HFFc6 (cell line): Measurements from ENCODE around the gene RIPOR3. TPM values are rescaled to one million over a fixed set of nuclear protein-coding genes. Genes with fewer than 3 reads are reported as not detected.

Experiments used
- DNase-seq: peaks from one replicate; pipeline ENCODE4 v3.0.0-alpha.2; 2018
- H3K27ac Mint-ChIP-seq: 2 replicates; pipeline ENCODE4 v1.8.0; 2020; ENCODE audit warnings: mild to moderate bottlenecking, mixed read lengths
- H3K27me3 Mint-ChIP-seq: 2 replicates; pipeline ENCODE4 v1.8.0; 2021; ENCODE audit warnings: mild to moderate bottlenecking, moderate library complexity, mixed read lengths; ENCODE audit not compliant: insufficient read depth
- H3K36me3 Mint-ChIP-seq: 2 replicates; pipeline ENCODE4 v1.8.0; 2021; ENCODE audit warnings: low read depth, mixed read lengths
- H3K4me1 Mint-ChIP-seq: 2 replicates; pipeline ENCODE4 v1.8.0; 2020; ENCODE audit warnings: low read depth, mixed read lengths
- H3K4me3 Mint-ChIP-seq: 2 replicates; pipeline ENCODE4 v1.8.0; 2020; ENCODE audit warnings: mild to moderate bottlenecking, moderate library complexity, mixed read lengths
- H3K9me3 Mint-ChIP-seq: 2 replicates; pipeline ENCODE4 v1.8.0; 2020; ENCODE audit warnings: mild to moderate bottlenecking, mixed read lengths
- CTCF ChIP-seq: fragments of 200-600 bp; sonication (generic); IDR thresholded peaks from 2 replicates; pipeline ENCODE4 v1.5.0; 2021; ENCODE audit warnings: antibody characterized with exemption, mild to moderate bottlenecking
- total RNA-seq, 6 experiments: library from RNA; stranded (reverse); fragmentation: NEBNext Ultra II Directional; extraction: Animal tissue kit (Norgen Biotek cat#: 25700); gene quantifications; 2 replicates in 1 of 6; 3 replicates in 5 of 6; pipeline ENCODE4 v1.2.3, GENCODE V29; 2021

Gene RIPOR3
- total RNA-seq, 6 experiments from 2014 or later, result 0.07 to 0.25 (median 0.11) TPM

DNA sequence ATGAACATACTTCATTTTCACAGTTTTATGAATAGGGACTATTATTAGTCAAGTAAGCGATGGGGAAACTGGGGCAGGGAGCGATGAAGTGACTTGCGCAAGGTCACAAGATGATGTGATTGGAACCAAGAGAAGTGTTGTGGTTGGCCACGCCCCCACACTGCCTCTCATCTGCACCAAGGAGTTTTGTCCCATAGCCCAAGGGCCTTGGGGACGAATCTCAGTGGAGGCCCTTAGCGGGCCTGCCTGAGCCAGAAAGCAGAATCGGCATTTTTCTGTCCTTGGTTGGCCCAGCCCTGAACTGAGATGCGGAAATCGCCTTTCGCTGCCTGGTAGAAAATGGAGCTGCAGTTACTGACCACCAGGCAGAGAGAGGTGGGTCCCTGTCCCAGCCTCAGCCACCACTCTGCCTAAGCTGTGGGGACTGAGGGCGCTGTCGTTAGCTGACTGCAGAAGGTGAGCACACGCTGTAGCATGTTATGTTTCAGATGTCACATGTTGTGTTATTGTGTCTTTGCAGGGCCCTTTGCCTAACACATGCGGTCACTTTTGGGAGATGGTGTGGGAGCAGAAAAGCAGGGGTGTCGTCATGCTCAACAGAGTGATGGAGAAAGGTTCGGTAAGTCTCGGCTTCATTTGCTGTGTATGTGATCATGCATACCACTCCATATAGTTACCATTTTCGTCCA, 123.3 kb downstream of the RIPOR3 start:
- Mint-ChIP-seq H3K36me3 (peaks cover 31% of the 10 kb centered on the region), H3K4me3 (no peak overlapping the region), H3K27me3 (peaks cover under 1% of the 10 kb centered on the region), H3K4me1 (peaks cover 39% of the 10 kb centered on the region), H3K27ac (no peak overlapping the region), H3K9me3 (no peaks in the 10 kb centered on the region)
- TF ChIP-seq CTCF, result no peak
- no peak for DNase-seq

GRCh38 chr20:50565871-50566270, 125.5 kb downstream of the RIPOR3 start:
- Mint-ChIP-seq H3K4me3 (no peak overlapping the region), H3K36me3 (peaks cover 46% of the 10 kb centered on the region), H3K4me1 (peaks cover 39% of the 10 kb centered on the region), H3K27me3 (no peaks in the 10 kb centered on the region; the same call in 1 of the 2 replicates), H3K9me3 (no peaks in the 10 kb centered on the region), H3K27ac (0 out of 2 replicates have a peak overlapping the region, but pooled peaks have one; percentile 38)
- no peak for TF ChIP-seq CTCF
- no peak for DNase-seq

GRCh38 chr20:50565383-50565782, 126.0 kb downstream of the RIPOR3 start:
- Mint-ChIP-seq H3K27ac (peak overlapping the region; percentile 38; the same call in 1 of the 2 replicates), H3K4me1 (peaks cover 42% of the 10 kb centered on the region), H3K9me3 (no peaks in the 10 kb centered on the region), H3K36me3 (peaks cover 46% of the 10 kb centered on the region), H3K27me3 (no peaks in the 10 kb centered on the region; the same call in 1 of the 2 replicates), H3K4me3 (no peak overlapping the region)
- no peak for TF ChIP-seq CTCF
- no peak for DNase-seq

GRCh38 chr20:50563133-50563944, 128.0 kb downstream of the RIPOR3 start:
- peaks cover 57% of the 10 kb centered on the region for H3K4me1 Mint-ChIP-seq
- TF ChIP-seq CTCF, result no peak
- no peaks in the 10 kb centered on the region; the same call in 1 of the 2 replicates for H3K27me3 Mint-ChIP-seq

GRCh38 chr20:50562262-50562701, 129.1 kb downstream of the RIPOR3 start:
- H3K4me1 Mint-ChIP-seq, result peaks cover 68% of the 10 kb centered on the region
- H3K9me3 Mint-ChIP-seq, result no peaks in the 10 kb centered on the region
- H3K4me3 Mint-ChIP-seq, result peak overlapping the region; percentile 82; the same call in 1 of the 2 replicates
- H3K27me3 Mint-ChIP-seq, result no peaks in the 10 kb centered on the region; the same call in 1 of the 2 replicates
- H3K36me3 Mint-ChIP-seq, result peaks cover 54% of the 10 kb centered on the region
- H3K27ac Mint-ChIP-seq, result peak overlapping the region; percentile 98
- no peak for DNase-seq
- no peak for TF ChIP-seq CTCF

More at GRCh38 chr20:50563133-50563944, 128.0 kb downstream of the RIPOR3 start:
- Mint-ChIP-seq H3K9me3 (no peaks in the 10 kb centered on the region), H3K4me3 (no peak overlapping the region), H3K27ac (peak overlapping the region; percentile 68), H3K36me3 (peaks cover 49% of the 10 kb centered on the region)
- no peak for DNase-seq
